MG63 (cell line): ENCODE data around the gene PSIP1. TPM values are rescaled to one million over a fixed set of nuclear protein-coding genes. Genes with fewer than 3 reads are reported as not detected.
A peak's percentile ranks its signal among the peaks of the same experiment; 100 is the strongest.
"Not testable (repeated sequence)": the region's sequence is repeated elsewhere in the genome, so short reads cannot be mapped to it uniquely, and the experiment has no call there.

Experiments
- DNase-seq: peaks from one replicate; pipeline ENCODE4 v3.0.0-alpha.2; 2020
- H3K27me3 ChIP-seq: fragments of 250-450 bp; sonication (Bioruptor Pico); 2 replicates; pipeline ENCODE4 v1.5.1; 2020; ENCODE audit warnings: mild to moderate bottlenecking, moderate library complexity
- H3K36me3 ChIP-seq: fragments of 250-450 bp; sonication (Bioruptor Pico); 2 replicates; pipeline ENCODE4 v1.5.1; 2020; ENCODE audit warnings: mild to moderate bottlenecking, moderate library complexity
- H3K4me3 ChIP-seq: fragments of 250-450 bp; sonication (Bioruptor Pico); 2 replicates; pipeline ENCODE4 v1.5.1; 2020; ENCODE audit warnings: mild to moderate bottlenecking, moderate library complexity
- H3K9me3 ChIP-seq: fragments of 250-450 bp; sonication (Bioruptor Pico); 2 replicates; pipeline ENCODE4 v1.5.1; 2020; ENCODE audit warnings: mild to moderate bottlenecking, moderate library complexity
- total RNA-seq: library from RNA; depleted of rRNA; stranded (reverse); fragments of >200 nt; shearing (Covaris generic); gene quantifications from 2 replicates; pipeline ENCODE4 v1.2.3, GENCODE V29; 2014; ENCODE audit warnings: low replicate concordance; rRNA removed

Gene PSIP1
- total RNA-seq = 347 and 505 TPM in 2 replicates

- DNase-seq = peak; percentile 100
- Histone ChIP-seq H3K4me3 (peak within 1 kb of the TSS; percentile 92), H3K9me3 (no peaks in the 10 kb centered on the region), H3K27me3 (no peaks in the 10 kb centered on the region), H3K36me3 (peaks cover 40% of the 10 kb centered on the region)
These were observed at the start of gene PSIP1 for GRCh38 chr9:15510789-15511575. TSS of gene PSIP1 (minus strand) at chr9:15510970. CDS start at chr9:15510188, 782 bp downstream.

DNA sequence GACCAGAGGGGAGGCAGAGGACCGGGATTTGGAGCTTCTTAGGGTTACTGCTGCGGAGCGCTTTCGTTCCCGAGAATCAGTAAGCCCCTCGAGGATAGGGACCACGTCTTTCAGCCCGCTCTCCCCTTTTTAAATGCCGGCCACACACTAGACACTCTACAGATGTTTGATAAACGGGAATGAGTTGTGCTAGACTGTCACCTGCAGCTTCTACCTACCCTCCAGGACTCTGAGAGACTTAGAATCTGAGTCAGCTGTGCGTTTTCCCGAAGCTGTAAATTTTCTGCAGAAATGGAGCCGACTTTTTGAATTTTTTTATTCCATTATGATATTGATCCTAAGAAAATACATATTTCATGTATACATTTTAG lies 42.7 kb upstream of the PSIP1 start:
- H3K36me3 ChIP-seq = no peaks in the 10 kb centered on the region
- peak overlapping the region; percentile 70 for H3K4me3 ChIP-seq
- peaks cover 2% of the 10 kb centered on the region; the same call in 1 of the 2 replicates for H3K9me3 ChIP-seq
- DNase-seq = no peak
- peaks cover 18% of the 10 kb centered on the region for H3K27me3 ChIP-seq

- no peaks in the 10 kb centered on the region for H3K36me3 ChIP-seq
- H3K27me3 ChIP-seq = peaks cover 16% of the 10 kb centered on the region
- peak within 1 kb of the TSS; percentile 70 for H3K4me3 ChIP-seq
- peaks cover 2% of the 10 kb centered on the region; the same call in 1 of the 2 replicates for H3K9me3 ChIP-seq
- DNase-seq = peak; percentile 100
These were observed 42.1 kb upstream of the PSIP1 start, which contains the start of gene CCDC171 for GRCh38 chr9:15552636-15553527. TSS of gene CCDC171 (plus strand) at chr9:15553043. CDS start at chr9:15564089, 11,046 bp downstream.

DNA sequence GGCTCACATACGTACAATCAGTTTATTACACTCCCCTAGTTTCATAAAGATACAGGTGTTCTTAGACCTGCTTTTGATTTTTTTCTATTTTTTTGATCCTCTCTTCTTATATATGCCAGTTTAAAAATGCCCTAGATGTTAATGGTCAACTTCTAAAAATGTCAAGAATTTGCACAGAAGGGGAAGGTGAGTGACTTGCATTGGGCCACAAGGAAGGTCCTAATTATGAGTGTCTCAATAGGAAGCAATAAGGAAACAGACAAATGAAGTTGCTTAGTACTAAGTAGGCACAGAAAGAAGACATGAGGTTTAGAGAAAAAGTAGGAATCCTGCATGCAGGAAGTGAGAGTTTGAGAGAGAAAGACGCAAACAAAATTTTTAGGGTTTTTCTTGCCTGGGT lies 38.8 kb upstream of the PSIP1 start:
- no peak overlapping the region for H3K4me3 ChIP-seq
- H3K36me3 ChIP-seq = no peaks in the 10 kb centered on the region
- peaks cover 21% of the 10 kb centered on the region for H3K27me3 ChIP-seq
- DNase-seq = no peak
- H3K9me3 ChIP-seq = no peaks in the 10 kb centered on the region

DNA sequence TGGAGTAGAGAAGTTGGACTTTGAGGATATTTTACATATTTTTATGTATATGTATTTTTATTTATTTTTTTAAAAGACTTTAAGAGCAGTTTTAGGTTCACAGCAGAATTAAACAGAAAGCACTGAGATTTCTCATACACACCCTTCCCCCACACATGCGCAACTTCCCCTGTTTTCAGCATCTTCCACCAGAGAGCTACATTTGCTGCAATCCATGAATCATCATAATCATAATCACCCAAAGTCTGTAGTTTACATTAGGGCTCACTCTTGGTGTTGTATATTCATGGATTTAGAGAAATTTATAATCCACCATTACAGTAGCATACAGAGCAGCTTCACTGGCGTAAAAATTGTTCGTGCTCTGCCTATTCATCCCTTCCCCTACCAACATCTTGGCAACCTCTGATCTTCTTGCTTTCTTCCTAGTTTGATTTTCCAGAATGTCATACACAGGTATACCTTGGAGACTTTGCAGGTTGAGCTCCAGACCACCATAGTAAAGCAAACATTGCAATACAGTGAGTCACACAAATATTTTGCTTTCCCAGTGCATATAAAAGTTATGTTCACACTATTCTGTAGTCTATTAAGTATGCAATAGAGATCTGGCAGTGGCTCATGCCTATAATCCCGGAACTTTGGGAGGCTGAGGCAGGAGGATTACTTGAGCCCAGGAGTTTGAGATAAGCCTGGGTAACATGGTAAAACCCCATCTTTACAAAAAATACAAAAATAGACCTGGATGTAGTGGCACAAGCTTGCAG lies 32.5 kb upstream of the PSIP1 start:
- Histone ChIP-seq H3K36me3 (no peaks in the 10 kb centered on the region), H3K27me3 (peaks cover 17% of the 10 kb centered on the region), H3K9me3 (no peaks in the 10 kb centered on the region; the same call in 1 of the 2 replicates), H3K4me3 (no peak overlapping the region)
- DNase-seq = peak; percentile 39

- DNase-seq = no peak
- H3K4me3 ChIP-seq = no peak overlapping the region
- no peaks in the 10 kb centered on the region; the same call in 1 of the 2 replicates for H3K9me3 ChIP-seq
- H3K27me3 ChIP-seq = peaks cover 17% of the 10 kb centered on the region
- H3K36me3 ChIP-seq = no peaks in the 10 kb centered on the region
These were observed 31.9 kb upstream of the PSIP1 start for GRCh38 chr9:15542624-15543023.

DNA sequence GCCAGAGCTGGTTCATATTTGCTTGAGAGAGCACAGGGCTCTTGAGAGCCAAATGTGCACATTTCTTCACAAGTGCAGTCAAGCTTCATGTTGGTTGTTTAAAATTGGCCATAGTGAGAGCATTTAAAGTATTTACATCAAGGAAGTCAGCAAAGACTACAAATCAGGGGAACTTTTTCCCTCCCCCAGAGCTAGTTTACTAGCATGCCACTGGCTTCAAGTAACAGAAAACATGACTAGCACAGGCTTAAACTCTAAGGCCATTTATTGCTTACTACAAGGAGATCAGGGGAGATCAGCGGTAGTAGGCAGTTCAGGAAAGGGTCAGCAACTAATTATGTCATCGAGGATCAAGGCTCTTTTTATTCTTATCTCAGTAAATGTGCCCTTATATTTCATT lies 31.1 kb upstream of the PSIP1 start:
- Histone ChIP-seq H3K9me3 (no peaks in the 10 kb centered on the region; the same call in 1 of the 2 replicates), H3K36me3 (no peaks in the 10 kb centered on the region), H3K4me3 (no peak overlapping the region), H3K27me3 (peaks cover 17% of the 10 kb centered on the region)
- no peak for DNase-seq

DNA sequence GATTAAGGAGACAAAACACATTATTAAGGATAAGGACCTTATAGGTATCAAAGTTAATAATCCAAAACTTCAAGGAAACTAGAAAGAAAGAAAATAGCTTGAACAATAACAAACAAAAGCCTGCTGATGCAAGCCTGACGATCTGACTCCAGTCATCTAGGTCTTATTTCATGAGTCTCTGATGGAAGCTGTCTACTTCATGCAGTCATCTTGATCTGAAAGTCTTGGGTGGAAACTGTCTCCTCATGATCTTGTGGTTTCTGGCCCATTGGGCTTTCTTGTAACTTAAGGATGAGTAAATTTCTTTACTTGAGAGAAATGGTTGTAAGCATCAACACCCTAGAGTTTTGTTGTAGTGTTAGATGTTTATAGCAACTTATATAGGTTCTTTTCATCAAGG lies 20.6 kb upstream of the PSIP1 start:
- Histone ChIP-seq H3K9me3 (no peaks in the 10 kb centered on the region), H3K4me3 (no peak overlapping the region), H3K27me3 (no peaks in the 10 kb centered on the region), H3K36me3 (no peaks in the 10 kb centered on the region)
- DNase-seq = no peak

DNA sequence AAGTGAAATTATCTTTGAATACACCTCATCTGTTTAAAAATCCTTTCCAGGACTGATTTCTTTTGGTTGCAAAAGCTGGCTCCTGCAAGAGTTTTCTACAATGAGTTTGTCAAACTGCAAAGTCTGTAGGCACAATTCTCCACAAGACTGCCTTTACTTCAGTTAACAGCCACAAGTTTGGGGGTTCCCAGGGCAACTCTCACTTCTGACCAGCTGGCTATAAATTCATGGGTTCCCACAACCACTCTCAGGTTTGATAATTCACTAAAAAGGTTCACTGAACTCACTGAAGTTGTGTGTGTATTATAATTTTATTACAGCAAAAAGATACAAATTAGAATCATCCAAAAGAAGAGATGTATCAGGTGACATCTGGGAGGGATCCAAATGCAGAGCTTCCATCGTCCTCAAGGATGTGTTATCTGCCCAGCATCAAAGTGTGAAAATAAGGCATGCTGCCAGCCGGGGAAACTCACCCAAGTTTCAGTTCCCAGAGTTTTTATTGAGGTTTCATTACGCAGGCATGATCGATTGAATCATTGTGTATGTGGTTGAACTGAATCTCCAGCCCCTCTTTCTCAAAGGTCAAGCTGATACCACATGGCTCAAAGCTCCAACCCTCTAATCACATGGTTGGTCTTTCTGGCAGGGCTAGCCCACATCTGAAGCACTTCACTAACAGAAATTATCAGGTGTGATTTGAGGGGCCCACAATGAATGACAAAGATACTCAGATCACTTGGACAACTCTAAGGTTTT lies 19.0 kb upstream of the PSIP1 start:
- no peak overlapping the region for H3K4me3 ChIP-seq
- peaks cover under 1% of the 10 kb centered on the region; the same call in 1 of the 2 replicates for H3K27me3 ChIP-seq
- H3K9me3 ChIP-seq = no peaks in the 10 kb centered on the region
- H3K36me3 ChIP-seq = no peaks in the 10 kb centered on the region
- no peak for DNase-seq

DNA sequence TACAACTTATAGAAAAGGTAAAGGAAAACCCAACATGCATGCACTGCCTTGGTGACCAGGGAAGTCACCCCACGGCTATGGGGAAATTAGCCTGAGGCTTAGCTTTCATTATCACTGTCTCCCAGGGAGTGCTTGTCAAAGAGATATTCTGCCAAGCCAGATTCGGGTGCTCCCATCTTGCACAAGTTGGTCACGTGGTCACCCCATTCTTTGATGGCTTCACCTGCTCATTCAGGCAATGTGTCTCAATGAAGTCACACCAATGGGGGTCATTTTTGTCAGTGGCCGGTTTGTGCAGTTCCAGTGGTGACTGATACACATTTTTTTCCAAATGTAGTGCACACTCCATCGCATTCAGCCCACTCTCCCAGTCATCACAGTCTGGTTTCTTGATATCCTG lies 16.3 kb upstream of the PSIP1 start:
- not testable (repeated sequence) for H3K4me3 ChIP-seq, DNase-seq, H3K9me3 ChIP-seq, H3K36me3 ChIP-seq
- H3K27me3 ChIP-seq = peaks cover 17% of the 10 kb centered on the region

DNA sequence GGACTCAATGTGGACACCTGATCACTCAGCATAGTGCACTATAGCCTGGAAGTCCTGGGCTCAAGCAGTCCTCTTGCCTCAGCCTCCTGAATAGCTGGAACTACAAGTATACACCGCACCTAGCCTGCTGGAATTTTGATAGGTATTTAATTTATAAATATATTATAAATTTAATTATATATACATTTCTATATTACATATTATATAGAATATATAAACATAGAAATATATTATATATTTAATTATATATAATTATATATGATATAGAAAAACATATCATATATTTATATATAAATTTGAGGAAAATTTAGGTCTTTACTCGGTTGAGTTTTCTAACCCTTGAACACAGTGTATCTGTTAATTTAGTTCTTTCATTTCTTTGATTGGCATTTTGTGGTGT lies 15.2 kb upstream of the PSIP1 start:
- no peak for DNase-seq
- Histone ChIP-seq H3K9me3 (no peaks in the 10 kb centered on the region), H3K27me3 (peaks cover 20% of the 10 kb centered on the region), H3K36me3 (no peaks in the 10 kb centered on the region), H3K4me3 (no peak overlapping the region)

- Histone ChIP-seq H3K9me3 (no peaks in the 10 kb centered on the region), H3K36me3 (no peaks in the 10 kb centered on the region), H3K27me3 (peaks cover 20% of the 10 kb centered on the region), H3K4me3 (no peak overlapping the region)
- no peak for DNase-seq
These were observed 14.2 kb upstream of the PSIP1 start for GRCh38 chr9:15524845-15525455.

GRCh38 chr9:15522130-15522755 lies 11.5 kb upstream of the PSIP1 start:
- peaks cover 30% of the 10 kb centered on the region for H3K27me3 ChIP-seq
- DNase-seq = no peak
- H3K4me3 ChIP-seq = no peak overlapping the region
- no peaks in the 10 kb centered on the region for H3K36me3 ChIP-seq
- no peaks in the 10 kb centered on the region for H3K9me3 ChIP-seq

DNA sequence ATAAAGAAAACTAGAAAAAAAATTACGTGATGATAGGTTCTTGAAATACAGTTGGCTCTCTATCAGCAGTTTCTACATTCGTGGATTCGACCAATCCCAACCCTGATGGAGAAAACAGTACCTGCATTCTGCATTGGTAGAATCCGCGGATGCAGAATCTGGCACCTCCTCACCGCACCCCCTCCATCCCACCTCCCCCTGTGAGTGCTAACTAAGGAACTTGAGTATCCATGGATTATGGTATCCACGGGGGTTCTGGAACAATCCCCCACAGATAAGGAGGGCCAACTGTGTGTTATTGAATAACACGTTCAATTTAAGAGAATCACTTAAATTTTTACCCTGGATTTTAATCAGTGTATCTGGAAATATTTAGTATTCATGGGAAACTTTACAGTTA lies 10.5 kb upstream of the PSIP1 start:
- Histone ChIP-seq H3K36me3 (no peaks in the 10 kb centered on the region), H3K9me3 (no peaks in the 10 kb centered on the region), H3K4me3 (no peak overlapping the region), H3K27me3 (peaks cover 30% of the 10 kb centered on the region)
- no peak for DNase-seq

GRCh38 chr9:15519831-15520230 lies 9.1 kb upstream of the PSIP1 start:
- Histone ChIP-seq H3K36me3 (no peaks in the 10 kb centered on the region), H3K27me3 (peaks cover 30% of the 10 kb centered on the region), H3K4me3 (no peak overlapping the region), H3K9me3 (no peaks in the 10 kb centered on the region)
- DNase-seq = no peak
